ENCODE results near the gene PI4KA.

- no peak for TF ChIP-seq POLR2A (IDR thresholded peaks at IDR 0.05; ENCODE audit: low read length)
- TF ChIP-seq GATA1 (IDR thresholded peaks at IDR 0.05; ENCODE audit: low read depth, low read length) = no peak
These were observed 22.6 kb upstream of the PI4KA start for GRCh38 chr22:20881231-20881630.
